GM19467 (cell line): Measurements from ENCODE around the gene ARPC1B.
"Not testable (repeated sequence)": the region's sequence is repeated elsewhere in the genome, so short reads cannot be mapped to it uniquely, and the experiment has no call there.

Source experiments
- ATAC-seq: cut with Tn5 transposase; IDR thresholded peaks from one replicate; pipeline ENCODE4 v1.9.1; 2021; ENCODE audit warnings: mild to moderate bottlenecking, moderate library complexity; ENCODE audit not compliant: unreplicated experiment

The ARPC1B gene

DNA sequence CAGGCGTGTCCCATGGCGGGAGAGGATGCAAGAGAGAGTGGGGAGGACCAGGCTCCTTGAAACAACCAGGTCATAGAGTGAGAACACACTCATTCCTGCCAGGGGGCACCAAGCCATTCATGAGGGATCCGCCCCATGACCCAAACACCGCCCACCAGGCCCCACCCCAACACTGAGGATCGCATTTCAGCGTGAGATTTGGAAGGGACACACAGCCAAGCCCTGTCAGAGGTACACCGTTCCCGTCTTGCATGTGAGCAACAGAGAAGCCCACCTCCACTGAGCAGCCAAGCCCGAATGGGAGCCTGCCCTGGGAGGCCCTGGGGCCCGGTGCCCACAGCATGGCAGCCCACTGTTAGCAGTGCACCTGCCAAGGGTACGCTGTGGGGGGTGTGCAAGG lies 7.9 kb upstream of the ARPC1B start:
- no peak for ATAC-seq

DNA sequence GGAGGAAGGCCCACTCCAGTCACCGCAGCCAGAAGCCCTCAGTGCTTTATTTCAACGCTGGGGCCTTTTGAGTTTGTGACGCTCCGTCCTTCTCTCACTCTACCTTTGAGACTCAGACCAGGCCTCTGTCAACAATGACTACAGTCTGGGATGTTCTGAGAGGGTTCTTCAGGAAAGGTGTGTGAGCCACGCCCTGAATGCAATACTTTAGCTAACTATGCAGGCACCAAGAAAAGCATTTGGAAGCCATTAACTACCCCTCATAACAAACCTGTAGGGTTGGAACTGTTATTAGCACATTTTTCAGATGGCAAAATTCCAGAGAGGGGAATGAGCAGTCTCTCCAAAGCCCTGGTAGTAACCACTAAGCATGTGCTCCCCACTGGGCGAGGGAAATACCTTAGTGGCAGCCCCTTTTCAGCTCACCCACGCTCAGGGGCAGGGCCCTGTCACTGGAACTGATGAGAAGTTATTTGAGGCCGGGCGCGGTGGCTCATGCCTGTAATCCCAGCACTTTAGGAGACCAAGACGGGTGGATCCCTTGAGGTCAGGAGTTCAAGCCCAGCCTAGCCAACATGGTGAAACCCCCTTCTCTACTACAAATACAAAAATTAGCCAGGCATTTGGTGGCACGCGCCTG lies 5.7 kb upstream of the ARPC1B start:
- no peak for ATAC-seq

DNA sequence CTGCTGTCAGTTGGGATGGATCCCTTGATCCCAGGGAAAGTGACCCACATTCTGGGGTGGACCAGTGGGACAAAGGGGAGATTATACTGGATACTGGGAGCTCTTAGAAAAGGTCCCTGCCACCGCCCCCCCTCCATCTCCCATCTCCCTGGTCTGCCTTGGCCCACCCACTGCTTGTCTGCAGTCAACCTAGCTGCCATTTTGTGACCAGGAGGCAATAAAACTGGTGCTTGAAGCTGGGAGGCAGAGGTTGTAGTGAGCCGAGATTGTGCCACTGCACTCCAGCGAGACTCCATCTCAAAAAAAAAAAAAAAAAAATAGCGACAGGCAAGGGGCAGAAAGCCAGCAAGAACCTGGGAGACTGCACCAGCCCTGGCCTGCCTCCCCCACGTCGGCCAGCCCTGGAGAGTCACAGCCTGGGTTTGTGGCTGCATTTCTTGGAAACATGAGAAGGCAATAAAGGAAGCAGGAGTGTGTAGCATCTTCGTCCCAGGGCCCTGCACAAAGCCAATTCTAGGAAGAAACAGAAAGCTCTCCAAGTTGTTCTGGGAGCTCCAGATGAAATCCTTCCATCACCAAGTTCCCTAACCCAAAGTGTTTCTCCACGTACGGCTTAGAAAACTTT lies 4.7 kb upstream of the ARPC1B start:
- ATAC-seq: no peak

DNA sequence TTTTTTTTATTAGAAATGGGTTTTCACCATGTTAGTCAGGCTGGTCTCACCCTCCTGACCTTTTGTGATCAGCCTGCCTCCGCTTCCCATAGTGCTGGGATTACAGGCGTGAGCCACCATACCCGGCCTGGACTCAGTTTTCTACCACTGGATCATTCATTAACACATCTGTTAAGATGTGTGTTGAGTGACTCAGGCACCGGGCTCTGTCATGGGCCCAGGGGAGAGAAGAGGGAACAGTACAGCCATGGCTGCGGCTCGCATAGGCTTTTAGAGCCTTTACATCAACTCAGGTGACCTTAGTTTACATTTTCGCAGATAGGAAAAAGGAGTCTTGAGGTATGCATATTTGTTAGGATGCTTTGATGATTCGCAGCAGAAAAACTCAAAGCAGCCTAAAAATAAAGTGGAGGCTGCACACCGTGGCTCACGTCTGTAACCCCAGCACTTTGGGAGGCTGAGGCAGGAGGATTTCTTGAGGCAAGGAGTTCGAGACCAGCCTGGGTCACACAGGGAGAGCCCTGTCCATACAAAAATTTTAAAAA lies 3.1 kb upstream of the ARPC1B start:
- ATAC-seq: no peak

DNA sequence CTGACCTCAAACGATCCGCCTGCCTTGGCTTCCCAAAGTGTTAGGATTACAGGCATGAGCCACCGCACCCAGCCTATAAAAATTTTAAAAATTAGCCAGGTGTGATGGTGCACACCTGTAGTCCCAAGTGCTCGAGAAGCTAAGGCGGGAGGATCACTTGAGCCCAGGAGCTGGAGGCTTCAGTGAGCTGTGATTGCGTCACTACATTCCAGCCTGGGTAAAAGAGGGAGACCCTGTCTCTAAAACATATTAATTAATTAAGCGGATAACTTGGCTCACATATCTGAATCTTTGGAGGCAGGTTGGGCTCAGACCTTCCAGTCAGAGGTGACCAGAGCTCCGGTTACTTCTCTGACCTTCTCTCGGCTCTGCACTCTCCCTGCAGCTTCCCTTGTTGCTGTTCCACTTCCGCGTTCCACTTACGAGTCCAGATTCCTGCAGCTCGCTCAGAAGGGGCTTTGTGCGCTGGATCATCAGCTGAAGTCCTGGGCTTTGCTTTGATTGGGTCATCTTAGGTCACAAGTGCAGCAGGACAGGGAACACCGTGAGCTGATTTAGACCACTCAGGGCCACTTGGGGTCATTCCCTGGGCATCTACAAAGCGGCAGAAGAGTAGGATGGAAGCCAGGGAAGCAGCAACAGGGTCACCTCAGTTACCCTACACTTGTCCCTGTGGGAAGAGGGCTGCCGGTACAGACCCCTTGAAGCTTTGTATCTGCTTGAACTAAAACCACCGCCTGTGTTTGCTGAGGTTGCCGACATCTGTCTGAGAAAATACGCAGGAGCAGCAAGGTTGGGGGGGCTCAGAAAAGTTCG lies 2.0 kb upstream of the ARPC1B start:
- ATAC-seq: no peak

DNA sequence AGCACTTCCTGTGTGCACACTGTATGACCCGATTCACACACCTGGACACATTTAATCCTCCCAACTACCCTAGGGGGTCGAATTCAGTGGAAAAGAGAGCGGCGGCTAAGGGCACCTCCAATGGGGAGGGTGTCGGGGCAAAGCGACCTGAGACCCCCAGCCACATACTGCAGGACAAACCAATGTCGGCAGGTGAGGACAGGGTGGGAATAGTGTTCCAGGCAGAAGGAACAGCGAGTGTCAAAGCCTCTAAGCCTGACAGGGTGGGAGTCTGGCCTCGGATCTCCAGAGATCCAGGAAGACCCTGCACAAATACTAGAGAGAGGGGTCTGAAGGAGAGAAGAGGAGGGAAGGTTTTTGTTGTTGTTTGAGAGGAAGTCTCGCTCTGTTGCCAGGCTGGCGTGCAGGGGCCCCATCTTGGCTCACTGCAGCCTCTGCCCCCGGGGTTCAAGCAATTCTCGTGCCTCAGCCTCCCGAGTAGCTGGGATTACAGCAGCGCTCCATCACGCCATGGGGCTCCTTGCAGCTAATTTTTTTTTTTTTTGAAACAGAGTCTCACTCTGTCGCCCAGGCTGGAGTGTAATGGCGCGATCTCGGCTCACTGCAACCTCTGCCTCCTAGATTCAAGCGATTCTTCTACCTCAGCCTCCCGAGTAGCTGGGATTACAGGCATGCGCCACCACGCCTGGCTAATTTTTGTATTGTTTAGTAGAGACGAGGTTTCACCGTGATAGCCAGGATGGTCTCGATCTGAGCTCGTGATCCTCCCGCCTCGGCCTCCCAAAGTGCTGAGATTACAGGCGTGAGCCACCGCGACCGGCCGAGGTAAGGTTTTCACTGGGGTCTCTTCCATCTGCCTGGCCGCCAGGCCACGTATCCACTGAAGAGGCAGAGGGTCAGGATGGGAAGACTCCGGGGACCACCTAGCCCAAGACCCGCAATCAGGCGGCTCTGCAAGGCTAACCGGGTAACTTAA lies 1.2 kb upstream of the ARPC1B start:
- no peak for ATAC-seq

DNA sequence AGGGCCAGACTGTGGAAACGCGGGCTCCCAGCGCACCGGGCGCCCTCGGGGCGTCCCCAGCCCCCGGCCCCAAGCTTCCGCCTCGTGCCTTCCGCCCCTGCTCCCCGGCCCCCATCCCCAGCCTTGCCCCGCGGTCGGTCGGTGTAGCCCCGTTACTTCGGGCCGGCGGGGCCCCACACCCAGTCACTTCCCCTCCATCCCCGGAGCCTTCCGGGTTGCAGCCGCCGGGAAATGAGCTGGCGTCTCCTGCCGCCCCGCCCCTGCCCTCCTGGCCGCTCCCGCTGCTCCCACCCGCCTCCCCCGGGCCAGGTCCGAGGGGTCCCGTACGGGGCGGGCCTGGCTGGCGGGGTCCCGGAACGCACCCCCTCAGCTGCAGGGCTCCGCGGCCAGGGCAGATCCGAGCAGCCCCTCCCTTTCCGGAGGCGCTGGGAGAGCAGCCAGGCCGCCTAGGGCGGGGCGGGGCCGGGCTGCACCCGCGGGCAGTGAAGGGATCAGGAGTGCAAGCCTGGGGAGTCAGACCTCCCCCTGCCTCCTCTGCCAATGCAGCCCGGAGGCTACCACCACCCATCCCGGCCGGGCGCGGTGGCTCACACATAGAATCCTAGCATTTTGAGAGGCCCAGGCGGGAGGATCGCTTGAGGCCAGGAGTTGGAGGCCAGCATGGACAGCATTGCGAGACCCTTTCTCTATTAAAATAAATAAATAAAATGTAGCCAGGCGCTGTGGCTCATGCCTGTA lies 709 bp downstream of the ARPC1B start:
- ATAC-seq: peak; percentile 31

DNA sequence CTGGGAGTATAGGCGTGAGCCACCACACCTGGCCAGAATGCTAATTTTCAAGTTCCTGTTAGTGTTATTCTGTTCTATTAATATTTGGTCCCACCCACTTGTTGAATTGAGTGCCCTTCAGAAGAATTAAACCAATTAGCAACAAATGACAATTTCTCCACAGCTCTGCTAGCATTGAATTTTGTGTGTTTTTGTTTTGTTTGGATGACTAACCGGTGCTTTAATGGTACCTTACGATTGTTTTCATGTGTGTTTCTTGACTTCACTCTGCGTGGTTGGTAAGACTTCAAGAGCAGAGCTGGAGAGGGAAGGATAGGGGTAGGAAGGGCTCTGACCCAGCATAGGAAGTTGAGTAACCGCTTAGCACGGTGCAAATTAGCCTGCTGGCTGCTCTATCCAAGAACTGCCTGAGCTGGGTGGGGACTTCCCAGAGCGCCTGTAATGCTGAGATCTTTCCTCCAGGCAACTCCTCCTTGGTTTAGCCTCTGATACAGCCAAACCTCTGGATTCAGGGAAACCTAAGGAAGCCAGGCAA lies 4.6 kb downstream of the ARPC1B start:
- ATAC-seq: no peak

DNA sequence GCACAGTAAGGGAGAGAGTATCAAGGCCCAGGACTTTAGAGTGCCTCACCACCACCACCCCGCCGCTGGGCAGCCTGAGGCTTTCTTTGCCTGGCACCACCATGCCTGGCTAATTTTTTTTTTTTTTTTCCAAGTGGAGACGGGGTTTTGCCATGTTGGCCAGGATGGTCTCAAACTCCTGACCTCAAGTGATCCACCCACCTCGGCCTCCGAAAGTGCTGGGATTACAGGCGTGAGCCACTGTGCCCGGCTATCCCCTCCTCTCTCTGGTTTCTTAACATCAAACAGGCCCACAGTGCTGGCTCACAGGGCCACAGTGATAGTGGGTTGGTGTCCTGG lies 5.1 kb downstream of the ARPC1B start:
- not testable (repeated sequence) for ATAC-seq

DNA sequence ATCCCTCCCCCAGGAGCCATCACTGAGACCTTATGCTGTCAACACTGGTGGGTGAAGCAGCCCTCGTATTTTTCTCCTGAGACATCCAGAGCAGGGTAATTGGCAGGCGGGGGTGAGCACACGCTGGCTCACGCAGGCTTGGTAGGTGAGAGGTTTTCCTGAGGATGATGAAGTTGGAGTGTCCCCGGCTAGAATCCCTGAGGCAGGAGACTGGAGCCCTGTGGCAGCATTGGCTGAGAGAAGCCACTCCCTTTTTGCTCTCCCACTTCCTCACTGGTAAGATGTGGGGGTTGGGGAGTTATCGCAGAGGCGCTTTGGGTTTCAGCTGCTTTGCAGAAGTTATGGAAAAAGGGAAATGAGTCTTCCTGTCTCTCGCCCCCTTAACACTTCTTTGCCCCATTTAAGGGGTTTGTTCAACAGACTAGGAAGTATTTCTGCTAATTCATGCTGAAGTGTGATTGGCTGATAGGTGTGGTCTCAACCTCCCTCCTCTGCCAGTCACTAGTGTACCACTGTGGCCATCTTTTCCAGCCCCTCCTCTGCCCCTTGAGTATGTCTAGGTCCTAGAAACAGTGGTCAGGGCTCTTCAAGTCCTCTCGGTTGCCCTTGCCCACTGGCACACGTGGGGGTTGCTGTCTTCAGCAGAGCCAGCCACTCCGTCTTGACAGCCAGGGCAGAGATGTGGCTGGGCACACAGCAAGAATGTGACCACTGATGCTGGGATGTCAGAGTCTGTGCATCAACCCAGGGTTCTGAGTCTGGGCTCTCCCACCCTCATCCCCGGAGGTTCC lies 5.7 kb downstream of the ARPC1B start:
- peak; percentile 41 for ATAC-seq

DNA sequence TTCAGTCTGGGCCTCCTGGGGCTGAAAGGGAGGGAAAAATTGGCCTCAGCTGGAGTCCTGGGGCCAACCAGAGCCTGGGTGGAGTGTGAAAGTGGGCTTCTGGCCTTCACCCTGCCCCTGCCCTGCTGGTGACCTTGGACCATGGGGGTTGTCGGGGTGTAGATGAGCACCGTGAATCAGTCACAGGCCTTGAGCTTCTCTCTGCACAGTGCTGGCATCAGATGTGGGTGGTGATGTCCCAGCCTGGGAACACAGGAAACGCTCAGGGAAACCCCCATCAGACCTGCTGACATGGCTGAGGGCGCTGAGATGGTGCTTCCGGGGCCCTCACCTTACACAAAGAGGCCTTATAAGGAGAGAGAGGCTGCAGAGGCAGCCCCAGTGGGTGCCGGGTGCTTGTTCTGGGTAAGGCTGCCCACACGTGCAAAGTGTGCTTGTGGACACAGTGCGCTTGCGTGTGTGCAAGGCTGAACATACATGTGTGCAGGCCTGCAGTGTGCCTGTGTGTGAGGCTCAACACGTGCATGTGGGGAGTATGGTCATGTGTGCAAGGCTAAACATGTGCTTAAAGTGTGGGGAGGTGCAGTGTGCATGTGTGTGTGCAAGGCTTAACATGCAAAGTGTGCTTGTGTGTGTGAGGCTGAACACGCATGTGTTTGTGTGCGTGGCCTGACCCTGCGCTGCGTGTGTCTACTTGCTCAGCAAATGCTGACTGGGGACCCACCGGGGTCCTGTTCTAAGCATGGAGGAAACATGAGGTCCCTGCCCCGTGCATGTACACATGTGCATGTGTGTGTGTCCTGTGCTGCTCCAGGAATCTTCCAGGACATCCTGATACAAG lies 6.5 kb downstream of the ARPC1B start:
- peak; percentile 74 for ATAC-seq

DNA sequence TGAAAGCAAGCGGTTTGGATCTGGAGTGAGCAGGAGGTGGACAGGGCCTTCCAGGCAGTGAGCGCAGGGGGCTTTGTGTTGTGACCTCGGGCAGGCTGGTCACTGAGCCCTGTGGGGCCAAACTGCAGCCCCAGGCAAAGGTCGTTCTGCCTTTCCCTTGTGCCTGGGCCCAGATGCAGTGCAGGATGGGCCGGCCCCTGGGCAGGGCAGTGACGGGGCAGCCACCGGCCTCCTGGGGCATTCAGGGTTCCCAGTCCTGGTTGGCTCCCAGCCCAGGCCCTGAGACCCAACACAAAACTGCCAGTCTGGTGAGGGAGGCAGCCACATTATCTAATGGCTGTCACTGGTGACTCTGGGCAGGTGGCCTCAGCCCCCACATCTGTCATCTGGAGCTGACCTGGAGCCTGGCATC lies 7.1 kb downstream of the ARPC1B start:
- ATAC-seq: no peak

DNA sequence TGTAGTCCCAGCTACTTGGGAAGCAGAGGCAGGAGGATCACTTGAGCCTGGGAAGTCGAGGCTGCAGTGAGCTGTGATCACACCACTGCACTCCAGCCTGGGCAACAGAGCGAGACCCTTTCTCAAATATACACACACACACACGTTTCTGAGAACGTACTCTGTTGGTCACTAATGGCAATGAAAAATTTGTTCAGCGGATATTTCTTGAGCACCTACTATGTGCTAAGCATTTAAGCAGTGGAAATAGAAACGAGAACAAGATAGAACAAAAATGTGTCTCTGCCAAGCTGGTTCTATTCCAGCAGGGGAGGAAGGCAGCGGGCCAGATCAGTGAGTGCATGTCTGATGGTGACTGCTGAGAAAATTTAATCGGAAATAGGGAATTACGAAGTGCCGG lies 8.7 kb downstream of the ARPC1B start:
- ATAC-seq: no peak

DNA sequence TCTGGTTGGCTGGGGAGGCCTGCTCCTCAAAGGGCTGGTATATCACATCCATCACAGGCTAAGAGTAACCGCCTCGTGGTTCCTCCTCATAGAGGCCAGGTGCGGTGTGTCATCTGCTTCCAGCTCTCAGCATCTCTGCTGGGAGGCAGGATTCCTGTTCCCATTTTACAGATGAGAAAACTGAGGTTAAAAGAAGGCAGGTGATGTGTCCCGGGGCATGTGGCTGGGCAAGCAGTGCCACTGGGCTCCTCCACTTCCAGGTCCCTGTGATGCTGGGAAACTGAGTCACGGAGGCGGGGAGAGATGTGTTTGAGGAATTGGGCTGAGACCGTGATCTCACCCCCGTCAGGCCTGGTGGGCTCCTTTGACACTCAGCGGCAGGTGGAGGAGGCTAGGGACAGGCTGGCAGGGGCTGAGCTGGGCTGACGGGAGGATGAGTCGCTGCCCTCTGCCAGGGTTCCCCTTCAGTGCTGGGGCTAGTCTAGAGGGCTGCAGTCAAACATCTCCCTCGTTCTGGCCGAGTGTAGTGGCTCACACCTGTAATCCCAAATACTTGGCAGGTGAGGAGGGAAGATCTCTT lies 9.4 kb downstream of the ARPC1B start:
- ATAC-seq: no peak

DNA sequence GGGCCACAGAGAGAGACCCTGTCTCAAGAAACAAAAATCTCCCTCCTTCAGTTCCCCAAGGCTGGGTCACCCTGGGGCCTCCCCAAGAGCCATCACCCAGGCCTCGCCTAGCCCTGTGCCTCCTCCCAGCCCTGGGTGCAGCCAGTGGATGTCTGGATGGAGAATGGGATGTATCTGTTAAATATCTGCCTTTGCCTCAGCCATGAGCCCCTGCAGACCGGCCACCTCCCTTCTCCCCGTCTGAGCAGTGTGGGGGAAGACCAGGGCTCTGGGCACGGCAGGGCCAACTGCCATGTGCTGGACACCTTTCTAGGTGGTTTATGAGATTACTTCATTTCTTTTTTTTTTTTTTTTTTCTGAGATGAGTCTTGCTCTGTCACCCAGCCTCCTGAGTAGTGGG lies 10.0 kb downstream of the ARPC1B start:
- no peak for ATAC-seq

DNA sequence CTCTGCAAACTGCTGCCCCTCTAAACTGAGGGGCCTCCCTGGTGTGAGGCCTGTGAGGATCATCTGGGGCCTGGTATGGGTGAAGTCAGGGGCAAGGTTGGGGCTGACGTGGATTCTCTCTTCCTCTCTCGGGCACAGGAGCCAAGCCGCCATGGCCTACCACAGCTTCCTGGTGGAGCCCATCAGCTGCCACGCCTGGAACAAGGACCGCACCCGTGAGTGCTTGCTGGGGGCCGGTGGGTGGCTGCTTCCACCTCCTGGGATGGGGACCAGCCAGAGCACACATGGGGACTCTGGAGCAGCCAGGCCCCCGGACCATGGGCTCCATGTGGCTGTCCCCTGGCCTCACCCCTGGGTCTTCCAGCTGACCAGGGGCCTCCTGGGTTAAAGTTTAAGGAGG lies 11.0 kb downstream of the ARPC1B start:
- ATAC-seq: no peak

DNA sequence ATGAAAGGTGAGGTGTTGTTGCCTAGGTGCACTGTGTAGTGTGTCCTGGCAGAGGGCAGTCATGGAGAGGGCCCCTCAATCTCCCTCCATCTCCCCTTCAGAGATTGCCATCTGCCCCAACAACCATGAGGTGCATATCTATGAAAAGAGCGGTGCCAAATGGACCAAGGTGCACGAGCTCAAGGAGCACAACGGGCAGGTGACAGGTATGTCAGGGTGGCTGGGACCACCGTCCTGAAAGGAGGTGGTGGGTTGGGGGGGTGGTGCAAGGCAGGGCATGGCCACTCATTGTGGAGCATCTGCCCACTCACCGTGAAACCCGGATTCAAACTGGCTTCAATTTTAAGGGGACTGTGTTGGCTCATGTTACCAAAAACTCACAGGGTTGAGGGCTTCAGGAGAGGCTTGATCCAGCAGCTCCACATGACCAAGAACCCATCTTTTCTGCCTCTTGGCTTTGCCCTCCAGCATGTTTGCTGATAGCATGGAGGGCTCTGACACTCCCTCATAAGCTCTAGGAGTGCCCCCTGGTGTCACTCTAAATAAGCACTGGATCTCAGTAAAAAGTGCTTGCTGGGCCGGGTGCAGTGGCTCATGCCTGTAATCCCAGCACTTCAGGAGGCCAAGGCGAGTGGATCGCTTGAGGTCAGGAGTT lies 12.2 kb downstream of the ARPC1B start:
- ATAC-seq: no peak
